ENCODE measurements around the gene CHTOP. TPM values are rescaled to one million over a fixed set of nuclear protein-coding genes. Genes with fewer than 3 reads are reported as not detected.

The CHTOP gene
- polyA plus RNA-seq, 1 donor from 2014 or later, result 159 TPM

DNA sequence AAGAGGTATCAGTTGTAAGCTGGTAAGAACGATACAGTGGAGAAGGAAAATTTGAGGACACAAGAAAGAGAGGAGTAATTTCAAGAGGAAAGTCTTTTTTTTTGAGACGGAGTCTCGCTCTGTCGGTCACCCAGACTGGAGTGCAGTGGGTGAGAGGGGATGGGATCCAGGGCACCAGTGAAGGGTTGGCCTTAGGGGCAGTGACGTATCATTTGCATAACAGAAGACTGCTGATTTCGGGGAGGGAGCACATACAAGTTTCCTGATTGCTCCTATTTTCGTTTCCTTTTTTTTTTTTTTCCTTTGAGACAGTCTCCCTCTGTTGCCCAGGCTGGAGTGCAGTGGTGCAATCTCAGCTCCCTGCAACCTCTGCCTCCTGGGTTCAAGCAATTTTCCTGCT lies 10.8 kb upstream of the CHTOP start:
- no peaks in the 10 kb centered on the region for H3K9me3 ChIP-seq (ENCODE audit: low read length)
- H3K79me2 ChIP-seq (replicated peaks; ENCODE audit: insufficient read depth, low read length), result no peaks in the 10 kb centered on the region
- no peaks in the 10 kb centered on the region for H3K36me3 ChIP-seq (ENCODE audit: insufficient read depth, low read length)
- H3K27ac ChIP-seq (ENCODE audit: low read length), result no peak overlapping the region
- no peaks in the 10 kb centered on the region for H4K20me1 ChIP-seq (ENCODE audit: insufficient read depth)
- no peak overlapping the region for H2AFZ ChIP-seq (ENCODE audit: low read depth, low read length)
- H3K9me2 ChIP-seq (ENCODE audit: insufficient read depth, low read length), result no peaks in the 10 kb centered on the region
- no peak overlapping the region for H3K4me3 ChIP-seq (ENCODE audit: low read length)
- H3F3A ChIP-seq (ENCODE audit: insufficient read depth, low read length, poor library complexity, severe bottlenecking), result no peaks in the 10 kb centered on the region
- TF ChIP-seq EZH2 (IDR thresholded peaks at IDR 0.05; ENCODE audit: borderline replicate concordance, insufficient read depth, low read length, poor library complexity, severe bottlenecking), result no peak
- no peak for TF ChIP-seq CTCF (IDR thresholded peaks at IDR 0.05; ENCODE audit: poor library complexity, severe bottlenecking)
- no peak for TF ChIP-seq SMC3 (conservative IDR thresholded peaks at IDR 0.05; ENCODE audit: poor library complexity)
- no peak for TF ChIP-seq MXI1 (conservative IDR thresholded peaks at IDR 0.05; ENCODE audit: poor library complexity, severe bottlenecking)
- TF ChIP-seq EP300 (conservative IDR thresholded peaks at IDR 0.05; ENCODE audit: poor library complexity, severe bottlenecking), result no peak
- TF ChIP-seq TAF1 (IDR thresholded peaks at IDR 0.05; ENCODE audit: low read depth), result no peak
- TF ChIP-seq, protein P1, sequence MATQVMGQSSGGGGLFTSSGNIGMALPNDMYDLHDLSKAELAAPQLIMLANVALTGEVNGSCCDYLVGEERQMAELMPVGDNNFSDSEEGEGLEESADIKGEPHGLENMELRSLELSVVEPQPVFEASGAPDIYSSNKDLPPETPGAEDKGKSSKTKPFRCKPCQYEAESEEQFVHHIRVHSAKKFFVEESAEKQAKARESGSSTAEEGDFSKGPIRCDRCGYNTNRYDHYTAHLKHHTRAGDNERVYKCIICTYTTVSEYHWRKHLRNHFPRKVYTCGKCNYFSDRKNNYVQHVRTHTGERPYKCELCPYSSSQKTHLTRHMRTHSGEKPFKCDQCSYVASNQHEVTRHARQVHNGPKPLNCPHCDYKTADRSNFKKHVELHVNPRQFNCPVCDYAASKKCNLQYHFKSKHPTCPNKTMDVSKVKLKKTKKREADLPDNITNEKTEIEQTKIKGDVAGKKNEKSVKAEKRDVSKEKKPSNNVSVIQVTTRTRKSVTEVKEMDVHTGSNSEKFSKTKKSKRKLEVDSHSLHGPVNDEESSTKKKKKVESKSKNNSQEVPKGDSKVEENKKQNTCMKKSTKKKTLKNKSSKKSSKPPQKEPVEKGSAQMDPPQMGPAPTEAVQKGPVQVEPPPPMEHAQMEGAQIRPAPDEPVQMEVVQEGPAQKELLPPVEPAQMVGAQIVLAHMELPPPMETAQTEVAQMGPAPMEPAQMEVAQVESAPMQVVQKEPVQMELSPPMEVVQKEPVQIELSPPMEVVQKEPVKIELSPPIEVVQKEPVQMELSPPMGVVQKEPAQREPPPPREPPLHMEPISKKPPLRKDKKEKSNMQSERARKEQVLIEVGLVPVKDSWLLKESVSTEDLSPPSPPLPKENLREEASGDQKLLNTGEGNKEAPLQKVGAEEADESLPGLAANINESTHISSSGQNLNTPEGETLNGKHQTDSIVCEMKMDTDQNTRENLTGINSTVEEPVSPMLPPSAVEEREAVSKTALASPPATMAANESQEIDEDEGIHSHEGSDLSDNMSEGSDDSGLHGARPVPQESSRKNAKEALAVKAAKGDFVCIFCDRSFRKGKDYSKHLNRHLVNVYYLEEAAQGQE (IDR thresholded peaks at IDR 0.05; ENCODE audit: borderline replicate concordance), result no peak
- no peak for TF ChIP-seq RAD21 (conservative IDR thresholded peaks at IDR 0.05)
- TF ChIP-seq POLR2AphosphoS5 (IDR thresholded peaks at IDR 0.05), result no peak
- H3K27me3 ChIP-seq (ENCODE audit: insufficient read depth, low read depth, low read length), result no peaks in the 10 kb centered on the region
- H3K4me2 ChIP-seq (ENCODE audit: low read length), result no peak overlapping the region
- no peak overlapping the region for H3K9ac ChIP-seq (ENCODE audit: low read length)

- no peak overlapping the region for H3K27ac ChIP-seq (ENCODE audit: low read length)
- H4K20me1 ChIP-seq (ENCODE audit: insufficient read depth), result no peaks in the 10 kb centered on the region
- H3K9me3 ChIP-seq (ENCODE audit: low read length), result no peaks in the 10 kb centered on the region
- no peak overlapping the region for H3K4me2 ChIP-seq (ENCODE audit: low read length)
- H3K4me3 ChIP-seq (ENCODE audit: low read length), result no peak overlapping the region
- no peaks in the 10 kb centered on the region for H3K27me3 ChIP-seq (ENCODE audit: insufficient read depth, low read depth, low read length)
- no peak for TF ChIP-seq RAD21 (conservative IDR thresholded peaks at IDR 0.05)
- TF ChIP-seq, protein P1 (IDR thresholded peaks at IDR 0.05; ENCODE audit: borderline replicate concordance), result no peak
- TF ChIP-seq MXI1 (conservative IDR thresholded peaks at IDR 0.05; ENCODE audit: poor library complexity, severe bottlenecking), result no peak
- no peak for TF ChIP-seq POLR2AphosphoS5 (IDR thresholded peaks at IDR 0.05)
- TF ChIP-seq EP300 (conservative IDR thresholded peaks at IDR 0.05; ENCODE audit: poor library complexity, severe bottlenecking), result no peak
- no peak for TF ChIP-seq EZH2 (IDR thresholded peaks at IDR 0.05; ENCODE audit: borderline replicate concordance, insufficient read depth, low read length, poor library complexity, severe bottlenecking)
- no peak for TF ChIP-seq CTCF (IDR thresholded peaks at IDR 0.05; ENCODE audit: poor library complexity, severe bottlenecking)
- TF ChIP-seq TAF1 (IDR thresholded peaks at IDR 0.05; ENCODE audit: low read depth), result no peak
- TF ChIP-seq SMC3 (conservative IDR thresholded peaks at IDR 0.05; ENCODE audit: poor library complexity), result no peak
- no peak overlapping the region for H2AFZ ChIP-seq (ENCODE audit: low read depth, low read length)
- no peaks in the 10 kb centered on the region for H3K79me2 ChIP-seq (replicated peaks; ENCODE audit: insufficient read depth, low read length)
- H3K9ac ChIP-seq (ENCODE audit: low read length), result no peak overlapping the region
- no peaks in the 10 kb centered on the region for H3F3A ChIP-seq (ENCODE audit: insufficient read depth, low read length, poor library complexity, severe bottlenecking)
- no peaks in the 10 kb centered on the region for H3K36me3 ChIP-seq (ENCODE audit: insufficient read depth, low read length)
- H3K9me2 ChIP-seq (ENCODE audit: insufficient read depth, low read length), result no peaks in the 10 kb centered on the region
Measured at GRCh38 chr1:153624965-153625611, 8.8 kb upstream of the CHTOP start.
